Activated effector memory CD4-positive, alpha-beta T cell treated with anti-CD3 and anti-CD28 coated beads, Interleukin-2, amount 50 U/mL, for 16 hours (primary cell): Measurements from ENCODE around the gene HSFX4.
"Not testable (repeated sequence)": the region's sequence is repeated elsewhere in the genome, so short reads cannot be mapped to it uniquely, and the experiment has no call there.

Experiments
- DNase-seq: peaks from one replicate; pipeline ENCODE4 v3.0.0-alpha.2; 2020

The HSFX4 gene

DNA sequence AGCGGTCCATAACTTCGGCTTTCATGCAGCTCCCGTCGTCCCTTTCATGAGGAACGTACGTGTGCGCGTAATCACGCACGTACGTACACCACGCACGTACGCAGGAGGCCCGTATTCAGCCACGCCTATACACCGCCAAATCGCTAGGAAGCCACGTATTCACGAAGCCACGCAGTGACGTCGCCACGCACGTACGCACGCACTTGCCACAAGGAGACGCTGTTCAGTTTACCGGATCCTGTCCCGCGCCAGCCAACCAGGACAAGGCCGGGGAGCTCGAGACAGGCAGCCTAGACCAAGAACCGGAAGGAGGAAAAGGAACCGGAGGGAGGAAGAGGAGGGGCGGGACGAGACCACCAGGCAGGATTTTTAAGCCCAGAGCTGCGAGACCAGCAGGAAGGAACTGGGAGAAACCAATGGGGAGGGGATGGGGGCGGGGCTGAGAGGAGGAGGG, 9.1 kb downstream of the HSFX4 start, which contains the start of gene EOLA2:
Gene EOLA2, minus strand, starts transcription at position 65 of the 454 bp plus-strand sequence. CDS start 4,617 bp downstream, outside the sequence.
- peak; percentile 96 for DNase-seq

DNA sequence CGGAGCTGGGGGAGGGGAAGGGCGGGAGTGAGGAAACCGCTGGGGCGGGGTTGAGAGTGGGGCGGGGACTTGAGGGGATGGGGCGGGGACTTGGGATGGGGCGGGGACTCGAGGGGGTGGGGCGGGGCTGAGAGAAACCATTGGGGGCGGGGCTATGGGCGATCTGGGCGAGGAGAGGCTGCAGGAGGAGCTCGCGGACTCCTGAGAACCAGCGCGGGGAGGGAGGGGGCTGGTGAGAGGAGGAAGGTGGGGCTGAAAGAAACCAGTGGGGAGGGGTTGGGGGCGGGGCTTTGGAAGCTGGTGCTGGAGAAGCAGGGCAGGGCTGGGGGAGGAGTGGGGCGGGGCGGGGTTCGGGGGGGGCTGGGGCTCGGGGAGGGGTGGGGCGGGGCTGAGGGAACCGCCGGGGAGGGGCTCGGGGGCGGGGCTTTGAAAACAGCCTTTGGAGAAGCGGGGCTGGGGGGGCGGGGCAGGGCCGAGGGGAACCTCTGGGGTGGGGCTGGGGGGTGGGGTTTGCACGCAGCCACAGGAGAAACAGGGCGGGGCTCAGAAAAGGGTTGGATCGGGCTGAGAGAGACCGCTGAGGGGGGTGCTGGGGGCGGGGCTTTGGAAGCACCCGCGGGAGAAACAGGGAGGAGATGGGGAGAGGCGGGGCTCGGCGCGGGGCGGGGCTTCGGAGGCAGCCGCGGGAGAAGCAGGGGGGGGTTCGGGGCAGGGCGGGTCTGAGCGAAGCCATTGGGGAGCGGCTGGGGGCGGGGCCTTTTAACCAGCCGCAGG, 9.7 kb downstream of the HSFX4 start:
- peak; percentile 94 for DNase-seq

DNA sequence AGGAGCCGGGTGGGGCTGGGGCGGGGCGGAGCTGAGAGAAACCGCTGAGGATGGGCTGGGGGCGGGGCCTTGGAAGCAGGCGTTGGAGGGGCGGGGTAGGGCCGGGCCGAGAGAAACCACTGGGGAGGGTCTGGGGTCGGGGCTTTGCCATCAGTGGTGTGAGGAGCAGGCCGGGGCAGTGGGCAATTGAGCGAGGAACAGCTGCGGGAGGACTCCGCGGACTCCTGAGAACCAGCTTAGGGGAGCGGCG, 10.2 kb downstream of the HSFX4 start:
- DNase-seq = no peak

DNA sequence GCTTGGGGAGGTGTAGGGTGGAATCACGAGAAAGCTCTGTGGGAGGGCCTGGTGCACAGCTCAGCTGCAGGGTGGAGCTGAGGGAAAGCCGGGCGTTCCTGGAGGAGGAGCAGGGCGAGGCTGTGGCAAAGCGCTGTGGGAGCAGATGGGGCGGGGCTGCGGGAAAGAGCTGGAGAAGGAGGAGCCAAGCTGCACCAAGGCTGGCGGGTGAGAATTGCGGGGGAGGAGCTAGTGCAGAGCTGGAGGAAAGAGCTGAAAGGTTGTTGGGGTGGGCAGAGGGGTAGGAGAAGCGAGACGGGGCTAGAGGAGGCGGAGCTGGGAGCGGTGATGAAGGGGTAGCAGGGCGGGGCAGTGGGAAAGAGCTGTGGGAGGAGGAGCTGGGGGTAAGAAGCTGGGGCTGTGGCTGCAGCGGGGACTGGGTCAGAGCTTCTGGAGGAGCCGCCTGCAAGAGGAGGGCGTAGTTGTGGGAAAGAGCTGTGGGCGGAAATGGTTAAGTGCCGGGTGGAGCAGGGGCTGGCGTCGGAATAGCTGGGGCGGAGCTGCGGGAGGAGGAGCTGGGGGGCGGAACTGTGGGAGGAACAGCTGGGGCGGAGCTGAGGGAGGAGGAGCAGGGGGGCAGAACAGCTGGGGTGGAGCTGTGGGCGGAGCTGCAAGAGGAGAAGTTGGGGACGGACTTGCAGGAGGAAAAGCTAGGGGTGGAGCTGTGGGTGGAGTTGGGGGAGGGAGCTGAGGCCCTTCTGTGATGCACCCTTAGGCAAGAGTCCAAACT, 10.7 kb downstream of the HSFX4 start:
- peak; percentile 95 for DNase-seq

DNA sequence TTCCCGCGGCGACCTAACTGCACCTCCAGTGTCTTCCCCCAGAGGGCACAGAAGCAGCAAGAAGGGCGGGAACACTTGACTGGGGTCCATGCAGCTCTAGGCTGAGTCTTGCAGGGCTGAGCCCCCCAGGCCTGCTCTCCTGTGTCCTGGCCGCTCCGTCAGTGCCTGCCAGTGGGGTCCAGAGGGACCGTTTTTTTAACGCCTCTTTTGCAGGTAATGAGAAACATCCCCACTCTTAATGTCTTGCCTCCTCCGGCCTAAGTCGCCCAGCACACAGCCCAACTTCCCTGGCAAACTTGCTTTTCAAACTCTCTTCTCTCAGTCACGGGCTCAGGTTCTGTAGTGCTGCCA, 11.3 kb downstream of the HSFX4 start:
- DNase-seq = not testable (repeated sequence)

DNA sequence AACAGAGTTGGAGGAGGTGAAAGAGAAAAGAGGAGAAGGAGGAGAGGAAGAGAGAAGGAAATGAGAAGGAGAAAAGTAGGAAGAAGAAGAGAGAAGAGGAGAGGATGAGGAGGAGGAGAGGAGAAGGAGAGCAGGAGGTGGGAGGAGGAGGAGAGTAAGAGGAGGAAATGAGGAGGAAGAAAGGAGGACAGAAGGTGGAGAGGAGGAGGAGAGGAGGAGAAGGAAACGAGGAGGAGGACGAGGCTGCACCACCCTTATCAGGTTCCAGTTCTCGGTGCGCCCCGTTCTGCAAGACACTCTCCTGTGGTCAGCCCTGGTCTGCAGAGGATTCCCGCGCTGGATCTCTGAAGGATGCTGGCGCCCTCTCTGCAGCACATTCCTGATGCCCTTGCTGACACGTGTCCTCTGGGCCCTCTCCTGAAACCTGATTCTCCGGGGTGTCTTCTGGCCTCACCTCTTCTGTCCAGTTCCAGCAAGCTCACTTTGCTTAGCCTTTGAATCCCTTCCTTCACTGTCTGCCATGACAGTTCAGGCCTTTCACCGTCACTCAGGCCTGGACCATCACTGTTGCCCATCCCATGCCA, 15.8 kb downstream of the HSFX4 start:
- not testable (repeated sequence) for DNase-seq

DNA sequence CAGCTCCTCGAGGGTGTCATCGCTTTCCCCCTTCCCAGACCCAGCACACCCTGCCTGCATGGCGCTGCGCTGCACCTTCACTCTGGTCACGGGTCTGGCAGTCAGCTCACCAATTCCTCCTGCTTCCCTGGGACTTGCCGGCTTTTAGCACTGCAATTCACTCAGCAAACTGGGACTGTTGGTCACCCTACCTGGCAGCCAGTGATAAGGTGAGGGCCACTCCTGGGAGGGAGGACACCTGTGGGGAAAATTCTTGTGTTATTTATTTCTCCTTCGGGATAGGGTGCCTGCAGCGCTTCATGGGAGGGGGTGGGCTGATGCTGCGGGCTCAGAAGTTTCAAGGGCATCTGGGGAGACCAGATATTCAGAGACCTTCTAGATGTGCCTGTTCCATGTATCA, 16.4 kb downstream of the HSFX4 start:
- DNase-seq = not testable (repeated sequence)

DNA sequence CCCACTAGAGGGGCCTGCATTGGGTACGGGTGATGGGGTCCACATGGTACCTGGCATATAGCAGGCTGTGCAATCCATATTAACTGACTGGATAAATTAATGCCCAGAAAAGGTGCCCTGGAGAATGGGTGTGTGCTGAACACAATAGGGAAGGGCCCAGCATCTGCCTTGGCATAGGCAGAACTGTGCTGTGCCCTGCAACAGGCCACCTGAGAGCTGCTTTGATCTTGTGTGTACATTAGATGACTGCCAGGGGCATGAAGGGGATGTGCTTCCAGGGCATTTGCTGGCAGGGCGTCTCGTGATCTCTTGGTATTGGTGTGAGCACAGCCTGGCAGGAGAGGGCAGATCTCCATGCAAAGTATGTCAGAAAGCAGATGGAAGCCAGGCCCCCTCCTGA, 17.6 kb downstream of the HSFX4 start:
- DNase-seq = not testable (repeated sequence)

DNA sequence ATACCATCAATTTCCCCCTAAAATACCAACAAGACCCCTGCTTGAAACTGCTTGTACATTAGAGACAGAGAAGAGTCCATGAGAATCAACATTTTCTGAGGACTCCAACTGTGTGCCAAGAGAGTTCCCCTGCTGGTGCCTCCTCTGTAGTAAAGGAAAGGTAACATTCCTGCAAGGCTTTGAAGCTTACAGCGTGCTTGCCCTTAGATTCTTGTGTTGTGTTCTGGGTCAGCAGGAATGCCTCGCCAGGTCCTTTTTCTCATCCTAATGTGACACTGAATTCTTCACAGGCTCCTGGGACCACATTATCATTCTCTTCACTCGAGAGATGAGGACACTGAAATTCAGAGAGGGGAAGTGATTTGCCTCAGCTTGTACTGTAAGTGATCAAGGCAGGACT, 18.6 kb downstream of the HSFX4 start:
- no peak for DNase-seq

DNA sequence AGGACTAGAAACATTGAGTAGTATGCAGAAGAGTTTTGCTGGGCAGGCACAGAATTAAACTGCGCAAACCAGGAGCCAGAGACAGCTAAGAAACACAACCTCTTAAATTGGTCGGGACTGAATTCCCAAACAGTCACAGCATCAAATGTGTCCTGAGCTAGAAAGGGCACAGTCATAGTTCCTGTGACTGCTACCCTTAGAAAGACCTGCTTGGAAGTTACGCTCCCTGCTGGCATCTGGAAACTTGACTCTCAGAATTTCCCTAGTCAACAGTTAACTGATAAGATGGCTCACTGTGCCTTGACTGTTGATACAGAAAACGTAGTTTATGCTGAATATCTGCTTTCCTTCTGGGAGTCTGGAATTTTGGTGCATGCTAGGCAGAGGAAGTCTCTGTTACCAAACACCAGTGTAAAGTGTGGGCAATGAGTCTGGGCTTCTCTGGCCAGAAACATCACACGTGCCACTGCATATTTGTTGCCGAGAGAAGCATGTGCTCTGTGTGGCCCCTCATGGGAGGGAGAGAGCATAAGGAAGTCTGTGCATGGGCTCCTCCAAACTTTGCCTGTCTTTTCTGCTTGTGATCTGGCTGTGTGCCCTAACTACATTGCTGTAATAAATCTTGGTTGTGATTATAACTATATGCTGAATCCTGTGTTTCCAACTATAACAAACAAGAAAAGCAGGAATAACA, 20.5 kb downstream of the HSFX4 start:
- DNase-seq = no peak

DNA sequence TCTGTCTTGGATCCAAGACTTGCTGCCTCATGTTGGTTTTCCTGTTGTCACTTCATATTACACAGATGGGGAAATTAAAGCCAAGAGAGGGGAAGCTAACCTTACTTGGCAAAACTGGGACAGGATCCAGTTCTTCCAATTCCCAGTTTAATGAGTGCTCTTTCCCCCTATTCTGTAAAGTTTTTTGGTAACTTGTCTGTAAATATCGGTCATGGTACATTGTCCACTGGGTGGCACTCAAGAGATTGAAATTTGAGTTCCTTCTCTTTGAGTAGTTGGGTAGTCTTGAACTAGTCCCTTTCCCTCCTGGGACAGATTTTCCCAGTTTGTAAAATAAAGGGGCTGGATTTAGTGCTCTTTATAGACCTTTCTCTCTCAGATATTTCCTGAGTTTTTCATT, 21.3 kb downstream of the HSFX4 start:
- DNase-seq = no peak

DNA sequence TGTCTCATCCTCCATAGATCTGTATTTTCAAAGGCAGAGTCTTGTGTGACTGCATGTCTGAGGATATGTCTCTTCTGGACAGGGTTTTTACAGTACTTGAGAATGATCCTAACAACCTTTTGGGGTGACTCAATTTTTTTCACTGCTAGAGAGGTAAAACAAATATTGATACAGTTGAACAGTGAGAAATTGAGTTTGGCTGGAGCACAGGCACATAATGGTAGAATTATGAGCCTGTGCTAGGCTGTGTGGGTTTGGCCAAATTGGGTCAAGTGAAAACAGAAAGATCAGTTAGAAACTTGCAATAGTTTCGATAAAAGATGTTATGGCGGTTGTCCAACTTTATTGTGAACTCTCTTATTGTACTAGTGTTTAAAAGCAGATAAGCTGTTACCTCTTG, 32.2 kb downstream of the HSFX4 start:
- no peak for DNase-seq

DNA sequence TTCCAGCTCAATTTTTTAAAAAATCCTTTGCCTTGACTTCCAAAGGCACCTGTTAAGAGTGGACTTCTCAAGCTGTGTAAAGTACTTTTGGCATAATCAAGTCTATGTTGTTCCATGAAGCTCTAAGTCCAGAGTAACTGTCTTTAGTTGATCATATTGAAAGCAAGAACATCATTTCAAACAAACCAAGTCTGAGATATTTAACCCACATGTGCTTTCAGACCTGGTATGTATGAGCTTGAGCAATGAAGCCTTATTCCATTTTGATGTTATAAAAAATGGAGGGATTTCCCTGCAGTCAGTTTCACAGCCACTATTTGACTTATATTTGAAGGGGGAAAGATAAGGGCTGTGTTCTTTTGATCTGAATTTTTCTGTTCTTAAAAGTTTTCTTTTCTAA, 32.6 kb downstream of the HSFX4 start:
- DNase-seq = no peak

DNA sequence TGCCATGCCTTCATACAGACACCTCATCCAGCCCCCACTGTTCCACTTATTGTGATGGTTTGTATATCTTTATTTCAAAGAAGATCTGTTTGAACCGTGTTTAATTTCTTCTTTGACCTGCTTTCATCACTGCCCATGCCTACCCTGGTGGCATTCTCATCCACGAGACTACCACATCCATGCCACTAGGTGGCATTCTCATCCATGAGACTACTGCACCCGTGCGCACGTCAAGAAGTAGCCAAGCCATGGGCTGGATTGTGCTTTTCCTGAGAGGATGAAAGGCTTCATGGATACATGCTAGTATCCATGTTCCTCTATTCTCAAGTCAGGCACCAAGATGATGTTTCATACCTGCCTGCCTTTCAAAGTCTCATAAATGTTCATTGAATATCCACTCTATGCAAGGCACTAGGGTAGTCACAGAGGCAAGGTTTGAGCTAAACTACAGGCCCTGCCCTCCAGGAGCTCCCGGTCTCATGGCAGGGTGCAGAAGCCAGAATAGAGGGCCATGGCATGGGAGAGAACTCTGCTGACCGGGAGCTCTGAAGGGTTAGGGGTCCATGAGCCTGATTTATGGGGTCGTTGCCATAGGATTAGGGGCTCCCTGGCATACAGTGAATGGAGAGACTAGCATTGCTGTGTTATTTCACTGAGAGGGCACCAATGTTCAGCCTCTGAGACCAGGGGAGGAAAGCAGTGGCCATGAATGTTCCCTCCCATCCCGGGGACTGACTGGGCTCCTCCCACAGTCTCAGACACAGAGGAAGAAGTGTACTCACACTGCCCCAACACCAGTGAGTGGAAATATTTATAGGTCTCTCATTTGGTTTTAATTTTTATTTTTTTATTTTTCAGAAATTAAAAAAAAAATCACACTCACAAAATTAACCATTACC, 33.7 kb downstream of the HSFX4 start:
- DNase-seq = no peak

DNA sequence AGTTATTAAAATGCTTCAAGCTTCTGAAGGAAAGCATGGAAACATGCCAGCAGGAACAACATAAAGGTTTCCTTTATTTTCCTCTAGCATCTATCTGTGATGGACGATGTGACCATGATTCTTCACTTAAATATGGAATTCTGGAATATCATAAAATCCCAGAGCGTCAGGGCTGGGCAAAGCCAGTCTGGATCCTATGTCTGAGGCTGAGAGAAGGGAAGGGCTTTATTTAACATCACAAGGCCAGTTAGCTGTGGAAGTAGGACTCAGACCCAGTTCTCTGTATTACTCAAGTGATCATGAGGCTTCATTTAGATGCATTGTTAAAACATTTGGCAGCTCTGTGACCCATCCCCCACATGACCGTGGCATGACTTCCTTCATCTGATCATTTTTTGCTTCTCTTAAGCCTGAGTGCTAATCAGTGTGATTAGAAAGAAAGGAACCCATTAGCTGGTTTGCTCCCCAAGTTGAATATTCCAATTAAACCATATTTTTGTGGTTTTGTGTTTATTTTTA, 49.8 kb downstream of the HSFX4 start:
- DNase-seq = no peak
